CD4-positive, alpha-beta T cell treated with Interleukin-4 for 1 hour (primary cell): ENCODE measurements around the gene CCNY.

ENCODE experiments used
- DNase-seq, 2 donors: peaks; one replicate each; pipeline ENCODE4 v3.0.0-alpha.2; 2020 to 2022

Gene CCNY

DNA sequence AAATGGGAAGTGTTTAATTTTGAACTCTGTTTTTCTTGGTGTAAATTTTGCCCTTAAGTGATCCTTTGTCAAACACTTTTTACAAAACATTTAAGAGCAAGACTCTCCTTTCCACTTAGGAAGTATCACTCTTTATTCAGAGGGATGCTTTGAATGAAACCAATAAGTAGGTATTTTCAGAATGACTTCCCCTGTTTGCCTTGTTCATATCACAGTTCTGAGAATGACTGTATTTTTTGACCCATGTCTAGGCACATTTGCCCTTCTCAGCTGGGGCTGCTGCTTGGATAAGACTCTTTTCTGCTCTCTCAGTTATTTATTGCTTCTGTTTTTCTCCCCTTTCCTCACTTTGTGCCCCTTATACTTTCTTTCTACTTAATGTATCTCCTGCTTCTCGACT, 98.2 kb downstream of the CCNY start:
- DNase-seq, result no peak

DNA sequence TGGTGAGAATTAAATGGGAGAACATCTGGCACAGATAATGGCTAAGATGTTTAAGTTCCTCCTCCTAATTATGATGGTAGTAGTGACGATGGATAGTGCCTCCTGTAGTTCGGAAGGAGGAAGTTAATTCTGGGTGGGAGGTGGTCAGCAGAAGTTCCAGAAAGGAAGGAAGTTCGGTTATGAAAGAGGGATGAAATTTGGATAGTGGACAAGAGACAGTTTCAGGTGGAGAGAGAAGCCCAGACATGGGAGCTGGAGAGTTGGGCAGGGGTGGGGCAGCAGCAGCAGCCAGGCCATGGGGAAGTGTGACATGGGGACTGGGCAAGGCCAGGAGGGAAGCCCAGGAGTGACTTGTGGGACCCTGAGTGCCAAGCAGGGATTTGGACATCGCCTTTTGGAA, 99.5 kb downstream of the CCNY start:
- no peak for DNase-seq

DNA sequence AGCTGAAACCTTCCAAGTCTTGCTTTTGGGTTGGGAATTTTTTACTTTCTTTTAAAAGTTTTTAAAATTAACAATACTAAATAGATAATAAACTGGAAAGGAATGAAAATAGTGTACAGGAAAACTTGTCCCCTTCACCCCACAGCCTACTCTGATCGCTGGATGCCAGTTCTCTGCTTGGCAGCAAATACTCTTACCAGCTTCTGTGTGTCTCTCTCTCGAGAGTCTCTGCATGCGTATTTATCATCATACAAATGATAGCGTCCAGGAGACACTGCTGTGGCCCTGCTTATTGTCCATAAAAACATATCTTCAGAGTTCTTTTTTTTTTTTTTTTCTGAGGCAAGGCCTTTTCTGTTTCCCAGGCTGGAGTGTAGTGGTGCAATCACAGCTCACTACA, 101.5 kb downstream of the CCNY start:
- DNase-seq, result no peak

DNA sequence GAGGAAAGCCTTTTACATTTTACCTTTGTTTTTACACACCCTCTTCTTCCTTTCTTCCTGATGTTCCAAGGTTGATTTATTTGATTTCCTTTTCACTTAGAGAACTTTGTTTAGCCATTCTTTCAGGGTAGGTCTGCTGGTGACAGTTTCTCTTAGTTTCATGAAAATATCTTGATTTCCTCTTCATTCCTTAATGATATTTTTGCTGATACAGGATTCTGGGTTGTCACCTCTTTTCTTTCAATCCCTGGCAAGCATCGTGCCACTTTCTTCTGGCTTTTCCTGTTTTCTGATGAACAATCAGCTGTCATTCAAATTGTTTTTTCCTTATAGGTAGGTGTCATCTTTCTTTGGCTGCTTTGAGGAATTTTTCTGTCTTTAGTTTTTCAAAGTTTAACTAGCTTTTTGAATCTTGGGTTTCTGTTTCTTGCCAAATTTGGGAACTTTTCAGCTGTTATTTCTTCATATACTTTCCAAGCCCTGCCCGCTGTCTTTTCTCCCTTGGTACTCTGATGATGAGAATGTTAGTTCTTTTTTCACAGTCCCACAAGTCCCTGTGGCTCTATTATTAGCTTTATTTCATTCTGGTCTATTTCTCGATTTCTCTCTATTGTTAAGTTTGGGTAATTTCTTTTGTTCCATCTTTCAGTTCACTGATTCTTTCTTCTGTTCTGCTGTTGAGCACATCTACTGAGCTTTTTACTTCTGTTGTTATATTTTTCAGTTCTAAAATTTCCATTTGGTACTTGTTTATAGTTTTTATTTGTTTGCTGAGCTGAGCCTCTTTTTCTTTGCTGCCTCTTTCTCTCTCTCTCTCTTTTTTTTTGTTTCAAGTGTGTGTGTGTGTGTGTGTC, 102.6 kb downstream of the CCNY start:
- no peak for DNase-seq

DNA sequence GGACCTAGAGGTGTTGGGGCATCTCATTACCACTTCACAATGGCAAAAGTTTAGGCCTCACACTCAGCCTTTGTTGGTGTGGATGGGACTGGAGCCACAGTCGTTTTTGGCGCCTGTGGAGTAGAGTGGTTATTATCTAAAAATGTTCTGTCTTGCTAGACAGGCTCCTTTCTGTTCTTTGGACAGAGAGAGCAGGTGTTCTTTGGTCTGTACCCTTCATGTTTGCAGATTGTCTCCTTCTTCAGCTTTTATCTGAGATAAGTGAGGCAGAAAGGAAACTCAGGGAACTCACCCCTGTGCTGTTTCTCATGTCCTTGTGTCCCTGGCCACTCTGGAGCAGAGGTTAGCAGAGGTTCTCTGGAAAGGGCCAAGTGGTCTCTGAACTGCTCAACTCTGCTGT, 103.7 kb downstream of the CCNY start:
- DNase-seq, result no peak

DNA sequence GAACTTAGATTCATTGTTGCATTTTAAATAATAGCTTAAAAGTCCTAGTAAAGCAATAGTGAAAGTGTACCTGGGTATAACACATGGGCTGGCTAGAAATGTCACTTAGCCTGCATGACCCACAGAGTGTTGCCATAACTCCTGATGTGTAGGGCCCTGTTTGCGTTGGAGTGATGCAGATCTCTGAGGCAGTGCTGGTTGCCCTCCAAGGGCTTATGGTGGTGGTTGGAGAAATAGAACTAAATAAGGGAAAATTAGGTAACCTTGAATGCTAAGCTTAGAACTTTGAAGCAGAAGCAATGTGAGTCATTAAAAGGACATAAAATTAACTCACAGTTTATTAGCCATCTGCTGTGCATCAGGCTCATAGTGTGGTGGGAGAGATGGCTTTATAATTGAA, 105.7 kb downstream of the CCNY start:
- no peak for DNase-seq

DNA sequence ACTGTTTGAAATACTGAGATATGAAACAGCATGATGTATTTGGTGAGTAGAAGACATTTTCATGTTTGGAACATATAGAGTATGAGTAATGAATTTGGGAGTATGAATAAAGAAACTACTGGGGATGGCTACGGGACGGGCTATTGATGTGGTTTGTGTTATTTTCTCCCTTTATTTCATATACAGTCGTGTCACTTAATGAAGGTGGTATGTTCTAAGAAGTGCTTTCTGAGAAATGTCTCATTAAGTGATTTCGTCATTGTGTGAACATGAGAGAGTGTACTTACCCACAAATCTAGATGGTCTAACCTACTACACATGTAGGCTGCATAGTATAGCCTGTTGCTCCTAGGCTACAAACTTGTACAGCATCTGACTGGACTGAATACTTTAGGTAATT, 106.3 kb downstream of the CCNY start:
- DNase-seq, result no peak

DNA sequence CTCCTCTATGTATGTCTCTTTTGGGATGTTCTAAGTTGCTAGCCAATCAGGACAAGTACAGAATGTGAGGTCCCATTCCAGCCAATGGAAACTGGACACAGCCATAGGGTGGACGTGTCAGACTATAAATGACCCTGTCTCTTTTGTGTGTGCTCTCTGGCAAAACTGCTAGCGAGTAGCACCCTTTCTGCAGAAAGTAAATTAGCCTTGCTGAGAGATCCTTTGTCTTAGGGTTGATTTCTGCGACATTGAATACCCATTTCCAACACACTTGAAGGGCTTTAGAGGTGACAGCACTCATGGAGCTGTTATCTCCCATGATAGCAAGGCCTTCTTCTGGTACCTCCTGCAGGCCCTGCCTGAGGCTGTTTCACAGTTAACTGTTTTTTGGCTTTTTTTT, 107.5 kb downstream of the CCNY start:
- no peak for DNase-seq

DNA sequence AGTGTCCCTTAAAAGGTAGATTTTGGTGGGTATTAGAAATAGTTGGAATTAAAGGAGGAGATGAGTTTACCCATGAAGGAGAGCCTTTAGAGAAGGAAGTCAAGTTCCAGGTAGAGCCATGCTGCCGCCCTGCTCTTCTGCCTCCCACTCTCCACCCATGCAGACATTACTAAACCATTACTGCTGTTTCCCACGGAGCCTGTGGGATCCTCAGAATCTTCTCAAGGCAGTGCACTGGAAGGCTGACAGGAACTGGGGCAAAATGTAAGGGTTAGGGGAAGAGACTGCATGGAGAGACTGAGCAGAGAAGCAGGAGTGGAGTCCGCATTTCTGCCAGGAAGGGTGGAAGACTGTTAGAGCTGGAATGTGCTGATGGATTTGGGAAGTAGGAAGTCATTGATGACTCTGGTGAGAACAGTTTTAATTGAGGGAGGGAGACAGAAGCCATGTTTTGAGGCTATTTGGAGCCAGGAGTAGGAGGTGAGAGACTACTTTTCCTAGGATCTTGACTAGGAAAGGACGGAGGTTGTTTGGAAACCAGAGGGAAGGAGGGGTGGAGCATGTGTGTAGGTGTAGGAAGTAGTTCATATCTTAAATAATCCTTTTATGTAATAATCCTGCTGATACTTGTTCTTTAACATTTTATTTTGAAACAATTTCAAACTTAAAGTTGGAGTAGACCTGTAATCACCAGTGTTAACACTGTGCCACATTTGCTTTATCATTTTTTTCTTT, 109.0 kb downstream of the CCNY start:
- no peak for DNase-seq

DNA sequence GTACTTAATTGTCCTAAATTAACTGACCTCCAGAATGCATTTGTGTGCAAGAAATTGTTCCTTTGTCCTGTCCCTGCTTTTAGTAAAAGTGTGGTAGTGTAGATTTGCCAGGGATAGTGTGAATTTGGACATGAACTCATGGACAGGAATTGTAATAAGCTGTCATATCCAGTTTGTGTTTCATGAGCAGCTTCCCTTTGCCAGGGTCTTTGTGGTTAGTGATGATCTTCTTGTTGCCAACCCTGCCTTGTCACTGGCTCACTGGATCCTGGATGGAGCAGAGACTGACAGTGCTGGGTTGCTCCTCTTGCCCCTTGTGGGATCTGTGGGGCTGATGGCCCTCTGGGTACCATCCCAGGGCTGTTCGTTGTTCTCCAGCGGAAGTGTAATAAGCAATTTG, 110.1 kb downstream of the CCNY start:
- DNase-seq, result no peak

DNA sequence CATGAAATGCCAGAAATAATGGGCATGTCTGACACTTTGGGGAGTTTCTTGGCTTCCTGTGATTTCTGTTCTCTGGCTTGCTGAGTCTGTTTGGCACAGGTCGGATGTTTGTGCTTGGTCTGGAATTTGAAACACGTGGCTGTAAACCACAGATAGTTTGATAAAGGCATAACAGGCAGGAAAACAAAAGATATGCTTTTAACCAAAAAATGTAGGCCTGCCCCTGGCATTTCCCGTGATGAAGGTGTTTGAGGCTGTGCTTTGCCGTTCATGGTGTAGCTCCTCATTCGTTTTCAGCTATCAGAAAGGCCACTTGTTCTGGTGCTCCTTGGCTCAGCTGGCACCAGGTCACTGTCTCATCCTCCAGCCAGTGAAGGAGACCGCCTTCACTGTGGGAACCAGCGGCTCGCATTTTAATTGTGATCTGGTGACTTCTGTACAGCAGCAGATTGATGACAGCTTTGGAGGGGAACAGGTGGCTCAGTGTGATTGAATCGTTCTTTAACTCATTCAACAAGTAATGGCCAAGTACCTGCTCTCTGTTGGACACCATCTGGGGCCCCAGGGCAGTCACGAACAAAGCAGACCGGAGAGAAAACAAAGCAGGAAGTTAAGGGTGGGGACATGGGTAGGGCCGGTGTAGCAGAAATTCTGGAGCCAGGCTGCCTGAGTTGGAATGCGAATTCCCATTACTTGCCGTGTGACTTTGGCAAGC, 111.5 kb downstream of the CCNY start:
- DNase-seq, result peak in 1 of 2 donors; percentile 58

DNA sequence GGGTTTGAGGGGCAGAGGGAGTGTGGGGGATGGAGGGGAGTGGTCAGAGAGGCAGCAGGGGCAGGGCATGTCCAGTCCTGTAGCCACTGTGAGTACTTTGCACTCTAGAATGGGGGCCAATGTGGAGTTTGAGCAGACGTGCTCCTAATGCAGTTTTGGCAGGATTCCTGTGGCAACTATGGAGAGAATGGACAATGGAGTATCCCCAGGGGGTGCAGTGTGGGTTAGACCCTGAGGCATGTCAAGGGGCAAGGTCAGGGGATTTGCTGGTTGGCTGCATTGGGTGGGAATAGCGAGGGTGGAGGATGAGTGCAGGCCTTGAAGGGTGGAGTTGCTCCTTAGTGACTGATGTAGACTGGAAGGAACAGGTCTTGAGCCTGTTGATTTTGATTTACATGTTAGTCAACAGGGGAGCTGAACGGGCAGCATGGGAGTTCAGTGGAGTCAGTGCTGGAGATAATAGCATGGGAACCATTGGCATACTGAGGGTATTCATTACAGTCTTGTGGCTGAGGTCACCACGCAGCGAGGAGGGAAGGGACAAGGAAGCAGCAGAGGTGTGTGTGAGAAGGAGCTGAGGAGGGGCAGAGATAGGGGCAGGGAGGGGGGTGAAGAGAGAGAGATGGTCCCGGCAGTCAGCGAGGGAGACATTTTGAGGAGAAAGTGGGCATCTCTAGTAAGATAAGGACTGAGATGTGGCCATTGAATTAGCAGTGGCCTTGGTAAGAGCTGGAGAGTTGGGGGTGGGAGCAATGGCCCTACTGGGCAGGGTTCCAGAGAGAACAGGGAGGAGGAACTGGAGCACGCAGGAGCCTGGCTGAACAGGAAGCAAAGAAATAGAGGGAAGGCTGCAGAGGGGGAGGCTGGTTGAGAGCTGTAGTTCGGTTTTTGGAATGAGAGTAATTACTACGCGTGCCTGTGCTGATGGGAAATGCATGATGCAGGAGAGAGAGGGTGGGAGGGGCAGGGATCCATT, 112.7 kb downstream of the CCNY start:
- no peak for DNase-seq

DNA sequence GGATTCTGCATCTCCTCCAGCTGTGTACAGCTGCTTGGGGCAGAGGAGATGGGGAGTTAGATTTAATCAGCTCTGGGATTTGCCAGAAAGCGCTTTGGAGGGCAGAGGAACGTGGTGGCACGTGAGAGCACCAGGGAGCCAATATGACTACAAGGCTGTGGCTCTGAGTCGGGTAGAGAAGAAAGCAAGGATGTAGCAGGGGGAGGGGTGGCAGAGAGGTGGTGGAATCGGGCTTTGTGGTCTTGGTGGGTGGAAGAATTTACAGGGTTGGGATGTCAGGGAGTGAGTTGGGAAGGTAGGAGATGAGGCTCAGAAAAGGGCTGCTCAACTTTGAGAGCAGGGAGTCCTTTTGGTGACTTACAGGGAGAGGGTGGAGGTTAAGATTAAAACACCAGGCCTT, 113.6 kb downstream of the CCNY start:
- no peak for DNase-seq

DNA sequence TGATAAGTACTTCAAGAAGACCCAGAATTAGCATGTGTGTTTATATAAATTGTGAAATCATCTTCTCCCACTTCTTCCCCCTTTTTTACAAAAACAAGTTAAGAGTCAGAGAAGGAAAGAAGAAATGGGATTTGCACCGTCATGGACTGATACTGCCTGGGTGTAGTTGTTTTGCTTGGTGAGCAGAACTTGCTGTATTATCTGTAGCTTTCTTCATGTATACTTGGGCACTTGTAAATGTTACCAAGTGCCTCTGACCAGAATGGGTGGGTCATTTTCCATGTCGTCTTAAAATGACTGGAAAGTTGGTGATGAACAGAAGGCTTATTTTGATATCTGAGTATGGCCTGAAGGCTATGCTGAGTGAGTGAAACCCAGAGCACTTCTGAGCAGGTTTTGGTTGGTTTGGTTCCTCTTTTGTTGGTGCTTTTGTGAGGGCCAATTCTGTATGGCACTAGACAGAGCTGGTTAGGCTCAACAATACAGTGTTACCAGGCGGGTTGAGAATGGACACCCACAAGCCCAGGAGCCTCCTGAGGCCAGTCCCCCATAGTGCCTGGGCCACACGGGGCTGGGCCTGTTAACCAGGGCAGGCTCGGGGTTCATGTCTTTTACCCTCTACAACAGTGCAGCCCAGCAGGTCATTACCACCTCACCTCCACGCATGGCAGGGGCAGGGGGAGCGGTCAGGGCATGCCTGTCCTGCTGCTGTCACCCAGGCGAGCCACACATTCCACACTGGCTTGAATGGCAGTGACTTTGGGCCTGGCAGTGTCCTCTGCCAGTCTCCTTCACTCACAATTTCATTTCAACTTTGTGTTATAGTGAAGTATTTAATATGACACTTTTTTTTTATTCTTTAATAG, 115.1 kb downstream of the CCNY start:
- DNase-seq, result no peak

DNA sequence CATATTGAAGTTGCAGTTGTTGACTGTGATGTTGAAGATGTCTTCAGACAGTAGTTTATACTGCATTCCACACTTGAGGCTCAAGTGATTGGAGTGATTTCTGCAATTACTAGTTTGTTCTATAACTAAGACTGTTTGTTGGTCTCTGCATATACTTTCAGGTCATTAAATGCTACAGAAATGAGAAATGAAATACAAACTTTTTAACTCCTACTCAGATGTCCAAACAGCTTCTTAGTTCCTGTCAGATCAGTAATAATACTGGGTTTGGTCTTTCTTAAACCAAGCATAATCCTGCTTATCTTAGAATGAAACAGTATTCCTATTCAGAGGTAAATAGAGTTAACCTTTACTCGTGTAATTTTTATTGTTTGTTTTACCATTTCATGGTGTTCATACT, 115.9 kb downstream of the CCNY start:
- DNase-seq, result no peak

DNA sequence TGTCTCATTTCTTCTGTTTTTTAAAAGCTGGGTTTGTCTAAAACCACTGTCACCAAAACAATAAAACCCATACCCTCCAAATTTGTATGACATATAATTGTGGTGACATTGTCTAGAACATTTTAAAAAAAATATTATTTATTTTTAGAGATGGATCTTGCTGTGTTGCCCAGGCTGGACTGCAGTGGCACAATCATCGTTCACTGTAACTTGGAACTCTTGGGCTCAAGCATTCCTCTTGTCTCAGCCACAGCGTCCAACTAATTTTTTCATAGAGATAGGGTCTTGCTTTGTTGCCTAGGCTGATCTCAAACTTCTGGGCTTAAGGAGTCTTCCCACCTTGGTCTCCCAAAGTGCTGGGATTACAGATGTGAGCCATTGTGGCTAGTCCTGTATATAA, 116.5 kb downstream of the CCNY start:
- DNase-seq, result no peak

DNA sequence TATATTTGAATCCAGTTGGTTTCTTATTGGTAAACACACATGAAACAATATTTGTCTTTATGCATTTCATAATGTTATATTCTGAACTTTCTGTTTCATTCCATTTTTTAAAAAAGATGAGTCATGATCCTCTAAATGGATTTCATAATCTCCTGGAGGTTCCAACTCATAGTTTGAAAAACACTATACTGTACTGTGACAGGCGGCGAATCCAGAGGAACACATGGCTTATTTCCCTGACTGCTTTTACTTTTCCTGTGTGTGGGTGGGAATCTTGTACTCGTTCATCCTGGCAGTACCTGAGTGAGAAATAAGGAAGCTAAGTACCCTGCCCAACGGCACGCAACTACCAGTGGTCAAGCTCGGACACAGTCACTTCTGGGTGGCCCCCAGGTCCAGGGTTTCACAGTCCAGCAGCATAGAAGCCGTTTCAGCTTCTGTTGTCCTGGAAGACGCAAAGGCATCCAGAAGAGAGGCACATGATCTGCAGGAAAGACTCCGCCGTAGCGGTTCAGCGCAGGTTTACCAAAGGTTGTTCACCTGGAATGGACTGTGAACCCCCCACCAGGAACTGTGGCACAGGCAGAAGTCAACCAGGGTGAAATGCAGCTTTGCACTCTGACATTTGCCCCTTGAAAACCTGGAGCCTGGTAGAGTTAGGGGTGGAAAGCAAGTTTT, 117.7 kb downstream of the CCNY start:
- DNase-seq, result no peak

DNA sequence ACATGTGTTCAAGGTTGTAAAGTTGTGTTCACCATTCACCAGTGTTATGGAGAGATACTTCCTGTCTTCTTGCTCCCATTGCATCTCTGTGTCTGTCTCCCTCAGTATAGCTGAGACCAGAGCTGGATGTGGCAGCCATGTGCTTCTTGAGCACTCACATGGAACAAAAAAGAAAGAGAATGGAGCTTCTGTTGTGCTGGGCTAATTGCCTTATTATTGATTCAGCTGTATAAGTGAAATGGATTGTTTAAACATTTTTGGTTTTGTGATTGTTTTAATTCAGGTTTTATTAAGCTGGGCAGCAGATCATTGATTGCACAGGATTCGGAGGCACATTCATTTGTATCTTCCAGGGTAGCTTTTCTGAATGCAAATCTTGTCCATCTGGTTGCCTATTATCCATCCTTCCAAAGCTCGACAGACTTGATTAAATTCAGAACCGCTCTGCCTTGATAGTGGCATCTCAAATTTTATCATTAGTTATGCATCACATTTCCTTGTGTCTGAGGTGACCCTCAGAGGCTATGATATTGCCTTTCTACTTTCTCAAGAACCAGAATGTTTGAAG, 119.9 kb downstream of the CCNY start:
- DNase-seq, result no peak

DNA sequence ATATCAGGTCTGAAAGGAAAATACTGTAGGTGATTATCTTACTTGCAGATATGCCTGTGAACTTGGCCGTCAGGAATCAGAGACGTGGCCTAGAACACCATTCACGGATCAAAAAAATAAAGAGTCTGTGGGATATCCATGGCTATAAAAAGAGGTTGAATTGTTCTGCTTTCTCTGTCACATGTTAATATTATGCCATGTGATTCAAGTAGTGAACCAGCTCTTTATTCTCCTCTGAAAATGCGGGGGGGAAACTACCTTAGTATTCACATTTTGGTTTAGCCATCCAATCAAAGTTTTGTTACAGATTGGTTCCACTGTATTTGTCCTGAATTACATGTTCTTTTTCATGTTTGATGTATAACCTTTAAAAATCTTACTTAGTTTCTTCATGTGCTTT, 120.5 kb downstream of the CCNY start:
- no peak for DNase-seq
